K562 (cell line): ENCODE measurements around the gene RPL7A. TPM values are rescaled to one million over a fixed set of nuclear protein-coding genes. Genes with fewer than 3 reads are reported as not detected.

Experiments used
- CBFA2T2 ChIP-seq: fragments of 450-650 bp; conservative IDR thresholded peaks from 2 replicates; pipeline ENCODE4 v1.6.1; 2017; ENCODE audit warnings: mild to moderate bottlenecking
- DMBX1 ChIP-seq: fragments of 250-450 bp; sonication (Bioruptor Pico); IDR thresholded peaks from 2 replicates; pipeline ENCODE4 v1.8.0; 2022; ENCODE audit warnings: inconsistent platforms, mild to moderate bottlenecking, moderate library complexity, borderline replicate concordance
- E4F1 ChIP-seq: fragments of 250-450 bp; sonication (Bioruptor Pico); IDR thresholded peaks from 2 replicates; pipeline ENCODE4 v1.5.0; 2021; ENCODE audit warnings: mild to moderate bottlenecking, borderline replicate concordance
- ELK3 ChIP-seq: fragments of 450-650 bp; formaldehyde crosslinking; IDR thresholded peaks from 2 replicates; pipeline ENCODE4 v1.4.0; 2020; ENCODE audit warnings: mild to moderate bottlenecking
- HMGN3 ChIP-seq: IDR thresholded peaks from 2 replicates; pipeline ENCODE4 v1.6.1; 2011; ENCODE audit warnings: borderline replicate concordance, low read depth, mild to moderate bottlenecking, mixed read lengths, low read length; ENCODE audit not compliant: insufficient read length; ENCODE audit errors: extremely low read depth
- HMGXB4 ChIP-seq: sonication (generic); formaldehyde crosslinking; IDR thresholded peaks from 2 replicates; pipeline ENCODE4 v1.8.1; 2023; ENCODE audit warnings: mild to moderate bottlenecking, missing genetic modification reagents
- KLF1 ChIP-seq: fragments of 450-650 bp; IDR thresholded peaks from 2 replicates; pipeline ENCODE4 v1.6.1; 2016; ENCODE audit warnings: missing genetic modification characterization, missing compliant biosample characterization
- MNT ChIP-seq, 2 experiments: fragments of 450-650 bp; conservative IDR thresholded peaks; 2 replicates each; pipeline ENCODE4 v1.6.1; 2017; ENCODE audit warnings: mild to moderate bottlenecking in 2 of 2, moderate library complexity in 2 of 2
- NR2C1 ChIP-seq, 2 experiments: fragments of 450-650 bp; IDR thresholded peaks; 2 replicates each; pipeline ENCODE4 v1.6.1; 2017; ENCODE audit warnings: mild to moderate bottlenecking in 2 of 2, antibody characterized with exemption in 1 of 2, inconsistent platforms in 1 of 2, missing compliant biosample characterization in 1 of 2, missing genetic modification characterization in 1 of 2
- NUFIP1 ChIP-seq: fragments of 450-650 bp; IDR thresholded peaks from 2 replicates; pipeline ENCODE4 v1.6.1; 2018; ENCODE audit not compliant: partially characterized antibody
- PCBP2 ChIP-seq: fragments of 200-400 bp; formaldehyde crosslinking; IDR thresholded peaks from 2 replicates; pipeline ENCODE4 v1.6.1; 2018; ENCODE audit warnings: low read length, low read depth, mild to moderate bottlenecking, moderate library complexity; ENCODE audit not compliant: poor library complexity, severe bottlenecking
- RAD51 ChIP-seq: fragments of 450-650 bp; IDR thresholded peaks from 2 replicates; pipeline ENCODE4 v1.7.1; 2016; ENCODE audit warnings: low read depth, mild to moderate bottlenecking, borderline replicate concordance
- WHSC1 ChIP-seq: IDR thresholded peaks from one replicate; pipeline ENCODE4 v1.6.1; 2012; ENCODE audit warnings: low read length, control low read depth, inconsistent platforms
- YBX1 ChIP-seq: fragments of 450-650 bp; IDR thresholded peaks from 2 replicates; pipeline ENCODE4 v1.7.1; 2016; ENCODE audit warnings: mild to moderate bottlenecking
- ZNF274 ChIP-seq: IDR thresholded peaks from 2 replicates; pipeline ENCODE4 v1.6.1; 2011; ENCODE audit warnings: low read depth, mild to moderate bottlenecking, low read length, moderate library complexity, borderline replicate concordance
- ZNF586 ChIP-seq: fragments of 450-650 bp; formaldehyde crosslinking; conservative IDR thresholded peaks from 2 replicates; pipeline ENCODE4 v1.4.0; 2020; ENCODE audit warnings: mild to moderate bottlenecking, moderate library complexity
- polyA plus RNA-seq, 8 experiments: library from polyadenylated mRNA; depleted of rRNA in 4 of 8; stranded (reverse) in 5 of 8; unstranded in 3 of 8; fragments of >200 nt; fragmentation: Nextera tagmentation in 2 of 8; fragmentation: Illumina TruSeq in 1 of 8; extraction: Ambion mirVana in 2 of 8; extraction: Trizol in 1 of 8; gene quantifications; 2 replicates each; pipeline versions ENCODE4 v1.2.1 to v1.2.3, GENCODE V29; 2011 to 2014; ENCODE audit warnings: inconsistent platforms in 1 of 8, missing spikeins in 1 of 8
- total RNA-seq, 7 experiments: library from RNA; depleted of rRNA in 6 of 7; stranded (reverse); fragments of >200 nt in 6 of 7; fragmentation: Illumina TruSeq in 2 of 7; extraction: Trizol in 2 of 7; gene quantifications; 2 replicates each; pipeline versions ENCODE4 v1.2.1 to v1.2.3, GENCODE V29; 2011 to 2021; ENCODE audit warnings: low replicate concordance in 1 of 7

Gene RPL7A
- total and polyA plus RNA-seq, 9 of the 15 experiments (the other 6 are each of a cell fraction or from before 2014, with no cell fraction given), result 1,935 to 3,760 (median 2,652) TPM

- TF ChIP-seq DMBX1 (CRISPR knock-in tag) (no peak), ZNF274 (no peak), RAD51 (no peak), PCBP2 (no peak), ZNF586 (CRISPR knock-in tag) (no peak), E4F1 (CRISPR knock-in tag) (no peak), YBX1 (no peak), MNT (conservative IDR thresholded peaks at IDR 0.05) (peak in 1 of 2 experiments; percentile 68; a peak in 2 of 4 replicates), KLF1 (tag) (peak; percentile 78; the same call in 1 of the 2 replicates), CBFA2T2 (no peak), NR2C1 (IDR thresholded peaks at IDR 0.05) (no peak), NR2C1 (tag; IDR thresholded peaks at IDR 0.05) (no peak), WHSC1 (no peak), HMGXB4 (CRISPR knock-in tag) (peak; percentile 48; the same call in 1 of the 2 replicates), ELK3 (no peak), HMGN3 (peak; percentile 27), NUFIP1 (no peak)
These were observed 28.0 kb downstream of the RPL7A start, which contains the start of the genes STKLD1 and SURF4 (continued) for GRCh38 chr9:133375724-133376654.
